Measurements from ENCODE around the gene DIP2A.

Gene DIP2A

GRCh38 chr21:46545363-46545762 lies 86.7 kb downstream of the DIP2A start:
- no peak for DNase-seq (ENCODE audit: low read depth)
- H3K4me3 ChIP-seq (ENCODE audit: low read depth, low read length): no peak overlapping the region

GRCh38 chr21:46545911-46546310 lies 87.2 kb downstream of the DIP2A start:
- H3K4me3 ChIP-seq (ENCODE audit: low read depth, low read length): no peak overlapping the region
- DNase-seq (ENCODE audit: low read depth): no peak

- no peak overlapping the region for H3K4me3 ChIP-seq (ENCODE audit: low read depth, low read length)
- DNase-seq (ENCODE audit: low read depth): no peak
Measured at GRCh38 chr21:46546799-46547198, 88.1 kb downstream of the DIP2A start.

GRCh38 chr21:46549650-46550049 lies 91.0 kb downstream of the DIP2A start:
- no peak overlapping the region for H3K4me3 ChIP-seq (ENCODE audit: low read depth, low read length)
- no peak for DNase-seq (ENCODE audit: low read depth)

- H3K4me3 ChIP-seq (ENCODE audit: low read depth, low read length): no peak overlapping the region
- no peak for DNase-seq (ENCODE audit: low read depth)
Measured at GRCh38 chr21:46550116-46550941, 91.6 kb downstream of the DIP2A start.

- DNase-seq (ENCODE audit: low read depth): no peak
- no peak overlapping the region for H3K4me3 ChIP-seq (ENCODE audit: low read depth, low read length)
Measured at GRCh38 chr21:46551636-46552241, 93.0 kb downstream of the DIP2A start.

GRCh38 chr21:46552274-46552673 lies 93.6 kb downstream of the DIP2A start:
- DNase-seq (ENCODE audit: low read depth): no peak
- H3K4me3 ChIP-seq (ENCODE audit: low read depth, low read length): no peak overlapping the region

GRCh38 chr21:46552865-46553379 lies 94.2 kb downstream of the DIP2A start:
- H3K4me3 ChIP-seq (ENCODE audit: low read depth, low read length): no peak overlapping the region

GRCh38 chr21:46553993-46554392 lies 95.3 kb downstream of the DIP2A start:
- DNase-seq (ENCODE audit: low read depth): no peak
- H3K4me3 ChIP-seq (ENCODE audit: low read depth, low read length): no peak overlapping the region

More at GRCh38 chr21:46552865-46553379, 94.2 kb downstream of the DIP2A start:
- DNase-seq (ENCODE audit: low read depth): no peak

GRCh38 chr21:46554431-46555224 lies 95.9 kb downstream of the DIP2A start:
- no peak overlapping the region for H3K4me3 ChIP-seq (ENCODE audit: low read depth, low read length)
- DNase-seq (ENCODE audit: low read depth): no peak

- no peak for DNase-seq (ENCODE audit: low read depth)
- H3K4me3 ChIP-seq (ENCODE audit: low read depth, low read length): no peak overlapping the region
Measured at GRCh38 chr21:46555225-46555617, 96.5 kb downstream of the DIP2A start.

GRCh38 chr21:46555678-46556077 lies 97.0 kb downstream of the DIP2A start:
- no peak for DNase-seq (ENCODE audit: low read depth)
- H3K4me3 ChIP-seq (ENCODE audit: low read depth, low read length): no peak overlapping the region

- DNase-seq (ENCODE audit: low read depth): no peak
- no peak overlapping the region for H3K4me3 ChIP-seq (ENCODE audit: low read depth, low read length)
Measured at GRCh38 chr21:46556802-46557201, 98.1 kb downstream of the DIP2A start.

- H3K4me3 ChIP-seq (ENCODE audit: low read depth, low read length): no peak overlapping the region
- DNase-seq (ENCODE audit: low read depth): no peak
Measured at GRCh38 chr21:46557469-46557868, 98.8 kb downstream of the DIP2A start.

GRCh38 chr21:46557919-46558392 lies 99.3 kb downstream of the DIP2A start:
- H3K4me3 ChIP-seq (ENCODE audit: low read depth, low read length): no peak overlapping the region
- no peak for DNase-seq (ENCODE audit: low read depth)

GRCh38 chr21:46559291-46559983 lies 100.7 kb downstream of the DIP2A start:
- DNase-seq (ENCODE audit: low read depth): no peak
- no peak overlapping the region for H3K4me3 ChIP-seq (ENCODE audit: low read depth, low read length)

- no peak overlapping the region for H3K4me3 ChIP-seq (ENCODE audit: low read depth, low read length)
- no peak for DNase-seq (ENCODE audit: low read depth)
Measured at GRCh38 chr21:46560568-46561444, 102.1 kb downstream of the DIP2A start.

GRCh38 chr21:46561445-46562090 lies 102.9 kb downstream of the DIP2A start:
- no peak overlapping the region for H3K4me3 ChIP-seq (ENCODE audit: low read depth, low read length)
- DNase-seq (ENCODE audit: low read depth): no peak
